BLaER1 (cell line): ENCODE data around the gene ICA1.
A peak's percentile ranks its signal among the peaks of the same experiment; 100 is the strongest.

Experiments
- H3K27ac ChIP-seq: shearing (Covaris generic); formaldehyde crosslinking; 2 replicates; pipeline ENCODE4 v1.8.1; 2022
- H3K27me3 ChIP-seq: shearing (Covaris generic); formaldehyde crosslinking; 2 replicates; pipeline ENCODE4 v1.8.1; 2022
- H3K36me3 ChIP-seq: shearing (Covaris generic); formaldehyde crosslinking; 2 replicates; pipeline ENCODE4 v1.8.1; 2022
- H3K4me1 ChIP-seq: shearing (Covaris generic); formaldehyde crosslinking; 2 replicates; pipeline ENCODE4 v1.8.1; 2022
- H3K4me2 ChIP-seq: shearing (Covaris generic); formaldehyde crosslinking; 2 replicates; pipeline ENCODE4 v1.8.1; 2022
- H3K4me3 ChIP-seq: shearing (Covaris generic); formaldehyde crosslinking; 2 replicates; pipeline ENCODE4 v1.8.1; 2022
- H3K9ac ChIP-seq: shearing (Covaris generic); formaldehyde crosslinking; 2 replicates; pipeline ENCODE4 v1.8.1; 2022
- H3K9me3 ChIP-seq: shearing (Covaris generic); formaldehyde crosslinking; 2 replicates; pipeline ENCODE4 v1.8.1; 2022
- H4K20me1 ChIP-seq: shearing (Covaris generic); formaldehyde crosslinking; 2 replicates; pipeline ENCODE4 v1.8.1; 2022
- Cebpa-rat ChIP-seq: shearing (Covaris generic); IDR thresholded peaks from 2 replicates; pipeline ENCODE4 v1.8.1; 2022

The ICA1 gene

DNA sequence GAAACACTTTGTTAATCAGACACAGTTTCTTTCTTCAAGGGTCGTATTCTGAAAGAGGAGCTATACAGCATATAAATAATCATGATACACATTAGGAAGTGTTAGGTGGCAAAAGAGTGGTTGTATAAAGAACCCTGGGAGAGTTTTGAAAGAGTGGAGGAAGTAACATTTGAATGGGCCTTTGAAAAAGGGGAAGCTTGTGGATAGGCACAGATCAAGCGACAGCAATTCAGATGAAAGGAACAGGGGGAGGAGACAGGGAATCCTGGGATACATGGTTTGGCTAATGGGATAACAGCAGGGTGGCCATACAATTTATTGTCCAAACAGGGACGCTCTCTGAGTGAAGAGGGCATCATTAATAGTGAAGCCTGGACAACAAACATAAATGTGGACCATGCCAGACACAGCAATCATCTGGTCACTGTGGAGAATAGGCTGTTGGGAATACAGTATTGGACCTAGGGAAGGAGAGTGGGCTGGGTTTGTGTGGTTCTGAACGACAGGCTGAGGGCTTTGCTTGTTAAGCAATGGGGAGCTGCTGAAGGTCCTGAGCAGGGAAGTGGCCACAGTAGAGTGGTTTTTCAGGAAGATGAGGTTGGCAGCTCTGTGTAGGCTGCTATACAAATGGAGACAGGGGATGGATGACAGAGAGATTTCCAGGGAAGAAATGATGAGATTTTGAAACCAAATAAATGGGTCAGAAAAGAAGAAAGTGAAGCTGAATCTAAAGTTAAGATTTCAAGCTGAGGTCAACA lies 75.9 kb downstream of the ICA1 start:
- Histone ChIP-seq H3K4me1 (peaks cover 22% of the 10 kb centered on the region; the same call in 1 of the 2 replicates), H3K9ac (no peak overlapping the region), H3K27ac (no peak overlapping the region), H3K36me3 (no peaks in the 10 kb centered on the region), H4K20me1 (no peaks in the 10 kb centered on the region), H3K4me3 (no peak overlapping the region), H3K9me3 (no peaks in the 10 kb centered on the region), H3K27me3 (no peaks in the 10 kb centered on the region), H3K4me2 (peak overlapping the region; percentile 2; the same call in 1 of the 2 replicates)
- TF ChIP-seq Cebpa-rat = no peak

DNA sequence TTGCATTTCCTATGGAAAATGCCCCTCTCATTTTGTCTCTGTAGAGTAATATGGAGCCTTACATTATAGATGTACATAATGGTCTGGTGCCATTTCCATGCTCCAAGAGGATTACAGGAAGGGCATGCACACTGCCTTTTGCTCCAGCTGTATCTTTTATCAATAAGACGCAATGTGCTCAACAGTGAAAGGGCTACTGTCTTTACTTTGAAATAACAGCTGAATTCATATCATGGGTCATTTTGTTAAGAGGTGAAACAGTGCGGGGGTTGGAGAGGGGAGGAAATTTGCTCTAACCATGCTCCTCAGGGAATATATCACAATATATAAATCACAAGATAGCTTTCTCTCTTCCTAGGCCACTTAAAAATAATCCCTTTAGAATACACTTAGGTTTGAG lies 77.7 kb downstream of the ICA1 start:
- Histone ChIP-seq H4K20me1 (no peaks in the 10 kb centered on the region), H3K9ac (no peak overlapping the region), H3K9me3 (no peaks in the 10 kb centered on the region), H3K4me3 (no peak overlapping the region), H3K4me2 (peak overlapping the region; percentile 32), H3K27me3 (no peaks in the 10 kb centered on the region), H3K4me1 (peaks cover 17% of the 10 kb centered on the region; the same call in 1 of the 2 replicates), H3K27ac (no peak overlapping the region), H3K36me3 (no peaks in the 10 kb centered on the region)
- no peak for TF ChIP-seq Cebpa-rat

DNA sequence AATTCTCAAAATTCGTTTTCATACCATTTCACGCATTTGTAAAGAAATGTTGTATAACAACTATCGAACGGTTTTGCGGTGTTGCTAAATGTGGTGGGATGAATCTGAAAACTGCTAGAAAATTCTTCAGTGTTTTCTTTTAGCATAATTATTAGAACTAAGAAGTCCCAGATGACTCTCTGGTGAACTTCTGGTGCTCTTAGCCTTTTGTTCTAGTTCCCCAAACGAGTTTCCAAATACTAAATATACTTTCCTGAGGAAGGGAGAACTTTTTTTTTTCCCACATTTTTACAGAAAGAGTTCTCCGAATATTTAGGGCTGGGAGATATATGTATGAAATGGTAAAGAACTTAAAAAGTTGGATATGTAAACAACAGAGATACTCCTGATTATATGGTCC lies 82.5 kb downstream of the ICA1 start:
- no peaks in the 10 kb centered on the region for H4K20me1 ChIP-seq

GRCh38 chr7:8178353-8178752 lies 83.6 kb downstream of the ICA1 start:
- Histone ChIP-seq H3K4me1 (peaks cover 40% of the 10 kb centered on the region), H3K9me3 (no peaks in the 10 kb centered on the region), H3K27ac (no peak overlapping the region), H3K4me3 (no peak overlapping the region), H3K9ac (no peak overlapping the region), H3K4me2 (no peak overlapping the region; the same call in 1 of the 2 replicates), H3K36me3 (no peaks in the 10 kb centered on the region), H3K27me3 (no peaks in the 10 kb centered on the region), H4K20me1 (no peaks in the 10 kb centered on the region)
- no peak for TF ChIP-seq Cebpa-rat

More for the DNA sequence above, 82.5 kb downstream of the ICA1 start:
- Histone ChIP-seq H3K9ac (no peak overlapping the region), H3K4me1 (peaks cover 46% of the 10 kb centered on the region), H3K4me3 (no peak overlapping the region), H3K27me3 (no peaks in the 10 kb centered on the region), H3K9me3 (no peaks in the 10 kb centered on the region), H3K27ac (no peak overlapping the region), H3K36me3 (no peaks in the 10 kb centered on the region), H3K4me2 (no peak overlapping the region)
- TF ChIP-seq Cebpa-rat = no peak

DNA sequence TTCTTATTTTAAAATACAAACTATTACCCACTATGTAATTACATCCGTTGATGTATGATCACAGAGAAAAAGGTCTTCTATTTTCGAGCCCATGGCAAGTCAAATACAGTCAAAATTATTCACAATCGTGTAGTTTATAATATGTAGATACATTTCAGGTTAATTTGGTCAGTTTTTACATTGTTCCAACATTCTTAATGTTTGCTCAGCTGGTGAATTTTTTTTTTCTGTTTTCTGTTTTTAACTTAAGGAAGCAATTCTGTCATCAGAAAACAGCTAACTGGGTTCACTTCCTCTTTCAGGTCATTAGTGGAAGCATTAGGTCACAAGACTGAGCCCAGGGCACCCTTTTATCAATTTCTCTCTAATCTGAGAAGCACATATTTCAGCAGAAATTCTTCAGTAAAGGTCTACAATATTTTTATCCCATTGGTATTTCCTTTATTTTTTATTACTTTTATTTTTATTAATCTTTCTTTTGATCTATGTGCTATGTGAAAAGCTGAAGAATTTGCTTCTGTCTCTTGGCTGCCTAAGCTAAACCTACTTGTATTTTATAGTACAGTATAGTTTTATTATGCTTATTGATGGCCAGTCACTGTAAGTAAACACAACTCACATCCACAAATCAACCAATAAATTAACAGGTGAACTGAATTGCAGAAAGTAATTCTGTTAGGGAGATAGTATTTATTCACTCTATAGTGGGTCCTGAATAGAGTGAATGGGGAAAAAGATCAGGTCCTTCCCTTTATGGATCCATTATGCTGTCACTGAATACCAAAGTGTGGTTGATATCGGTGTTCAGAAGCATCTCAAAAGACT lies 84.6 kb downstream of the ICA1 start:
- Histone ChIP-seq H3K36me3 (no peaks in the 10 kb centered on the region), H3K9me3 (no peaks in the 10 kb centered on the region), H3K4me1 (peaks cover 40% of the 10 kb centered on the region), H3K27me3 (no peaks in the 10 kb centered on the region), H3K4me2 (peak overlapping the region; percentile 68), H4K20me1 (no peaks in the 10 kb centered on the region), H3K27ac (peak overlapping the region; percentile 73; the same call in 1 of the 2 replicates), H3K9ac (no peak overlapping the region), H3K4me3 (no peak overlapping the region)
- TF ChIP-seq Cebpa-rat = no peak

DNA sequence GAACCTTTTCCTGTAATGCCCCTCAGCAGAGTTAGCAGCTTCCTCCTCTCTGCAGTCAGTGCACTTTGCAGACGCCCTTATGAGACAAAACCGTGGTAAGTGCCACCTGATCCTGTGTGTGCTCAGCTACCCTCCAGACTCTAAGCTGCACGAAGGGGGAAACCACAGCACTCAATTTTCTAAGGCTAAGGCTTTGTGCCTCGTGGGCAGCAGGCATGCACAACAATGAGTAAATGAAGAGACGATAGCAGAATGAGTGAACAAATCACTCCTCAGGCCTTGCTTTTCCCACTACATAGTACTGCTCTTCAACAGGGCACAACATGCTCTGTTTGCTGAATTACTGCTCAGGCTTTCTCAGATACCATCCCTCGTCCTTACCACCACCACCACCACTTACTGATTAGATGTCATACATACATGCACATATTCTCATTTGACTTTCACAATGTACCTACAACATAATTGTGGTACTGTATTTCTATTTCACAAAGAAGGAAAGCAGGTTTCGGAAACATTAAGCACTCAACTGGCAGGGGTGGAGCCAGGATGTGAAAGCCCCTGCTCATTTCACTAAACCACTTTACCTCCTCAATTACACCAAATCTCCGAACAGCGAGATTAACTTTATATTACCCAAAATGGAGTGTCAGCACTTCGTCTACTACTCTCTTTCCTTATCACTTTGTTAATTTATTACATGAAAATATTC lies 85.4 kb downstream of the ICA1 start:
- H4K20me1 ChIP-seq = no peaks in the 10 kb centered on the region
- peak overlapping the region; percentile 73 for H3K27ac ChIP-seq
- no peaks in the 10 kb centered on the region for H3K9me3 ChIP-seq
- H3K9ac ChIP-seq = peak overlapping the region; percentile 33; the same call in 1 of the 2 replicates
- no peak for TF ChIP-seq Cebpa-rat
- peaks cover 40% of the 10 kb centered on the region for H3K4me1 ChIP-seq
- no peaks in the 10 kb centered on the region for H3K27me3 ChIP-seq
- H3K4me3 ChIP-seq = no peak overlapping the region
- no peaks in the 10 kb centered on the region for H3K36me3 ChIP-seq
- peak overlapping the region; percentile 68 for H3K4me2 ChIP-seq

DNA sequence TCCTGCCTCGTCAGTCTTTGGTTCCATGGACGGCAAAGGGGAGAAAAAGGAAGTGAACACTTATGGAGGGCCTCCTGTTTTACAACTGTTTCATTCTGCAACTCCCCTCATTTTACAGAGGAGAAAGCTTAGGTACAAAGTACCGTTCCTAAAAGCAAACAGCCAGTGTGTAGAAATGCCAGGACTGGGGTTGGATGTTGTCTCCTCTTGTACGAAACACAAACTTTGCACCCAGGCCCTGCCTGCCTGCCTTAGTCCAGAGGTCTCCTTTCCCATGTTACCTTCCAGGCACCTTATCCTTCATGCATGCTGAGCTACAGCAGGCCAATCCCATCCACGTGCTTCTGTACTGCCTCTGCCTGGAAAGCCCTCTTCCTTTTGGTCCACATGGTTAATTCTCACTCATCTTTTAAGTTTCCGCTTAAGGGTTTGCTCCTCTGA lies 86.0 kb downstream of the ICA1 start:
- H4K20me1 ChIP-seq = no peaks in the 10 kb centered on the region
- no peak overlapping the region for H3K4me3 ChIP-seq
- TF ChIP-seq Cebpa-rat = no peak
- H3K9ac ChIP-seq = peak overlapping the region; percentile 33; the same call in 1 of the 2 replicates
- H3K4me1 ChIP-seq = peaks cover 40% of the 10 kb centered on the region
- no peaks in the 10 kb centered on the region for H3K27me3 ChIP-seq
- H3K9me3 ChIP-seq = no peaks in the 10 kb centered on the region
- peak overlapping the region; percentile 73 for H3K27ac ChIP-seq
- H3K4me2 ChIP-seq = peak overlapping the region; percentile 68
- no peaks in the 10 kb centered on the region for H3K36me3 ChIP-seq

DNA sequence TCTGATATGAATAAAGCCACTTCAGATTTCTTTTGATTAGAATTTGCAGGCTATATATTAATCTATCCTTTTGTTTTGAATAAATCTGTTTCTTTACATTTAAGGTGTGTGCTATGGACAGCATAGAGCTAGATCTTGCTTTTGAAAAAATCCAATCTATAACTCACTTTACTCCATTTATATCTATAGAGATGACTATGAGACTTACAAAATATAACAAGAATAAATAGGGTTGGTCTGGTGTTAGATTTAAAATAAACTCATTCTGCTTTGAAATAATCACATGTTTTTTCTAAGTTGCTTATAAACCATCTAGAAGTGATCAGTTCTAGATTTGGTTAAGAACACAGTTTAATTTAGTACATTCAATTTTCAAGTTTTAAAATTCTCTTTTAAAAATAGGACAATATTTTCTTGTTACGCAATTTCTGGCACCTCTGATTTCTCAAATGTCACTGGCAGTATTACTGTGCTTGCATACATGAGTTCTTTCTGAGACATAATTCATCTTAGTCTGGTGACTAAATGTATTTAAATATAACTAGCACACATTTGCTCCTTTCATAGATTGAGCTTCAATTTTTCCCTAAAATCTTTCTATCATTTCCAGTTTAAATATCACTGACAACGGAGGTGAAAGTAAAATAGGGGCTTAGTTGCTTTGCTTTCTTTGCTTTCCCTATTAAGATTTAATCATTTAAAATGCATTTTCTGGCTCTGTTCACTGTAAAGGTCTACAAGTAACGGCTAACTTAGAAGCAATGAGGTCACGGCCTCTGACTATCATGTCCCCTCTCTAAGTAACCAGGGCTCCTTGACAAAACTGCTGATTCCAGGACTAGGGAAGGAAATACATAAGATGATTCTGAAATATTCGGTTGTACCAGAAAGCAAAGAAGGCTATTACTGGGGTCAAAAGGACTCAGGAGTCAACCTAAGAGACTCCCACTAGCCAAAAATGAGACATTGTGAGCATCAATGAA lies 89.3 kb downstream of the ICA1 start:
- peak; percentile 14; the same call in 1 of the 2 replicates for TF ChIP-seq Cebpa-rat

More for the DNA sequence above, 89.3 kb downstream of the ICA1 start:
- Histone ChIP-seq H3K9ac (no peak overlapping the region), H3K9me3 (no peaks in the 10 kb centered on the region), H3K36me3 (no peaks in the 10 kb centered on the region), H3K27me3 (no peaks in the 10 kb centered on the region), H3K4me3 (no peak overlapping the region), H4K20me1 (no peaks in the 10 kb centered on the region), H3K4me2 (no peak overlapping the region), H3K27ac (no peak overlapping the region), H3K4me1 (peaks cover 25% of the 10 kb centered on the region)
